ENCODE measurements around the gene LECT2.
A peak's percentile ranks its signal among the peaks of the same experiment; 100 is the strongest.

The LECT2 gene

GRCh38 chr5:135937245-135937911, 17.4 kb downstream of the LECT2 start:
- Histone ChIP-seq H4K8ac (ENCODE audit: low read depth, low read length) (no peak overlapping the region), H3K4ac (ENCODE audit: low read depth, low read length) (no peak overlapping the region), H3K23ac (ENCODE audit: low read length) (no peak overlapping the region), H2BK5ac (ENCODE audit: low read length) (no peak overlapping the region), H3K36me3 (ENCODE audit: control insufficient read depth, insufficient read depth, low read length) (no peaks in the 10 kb centered on the region), H2BK120ac (ENCODE audit: low read depth, low read length) (no peak overlapping the region), H3K4me2 (ENCODE audit: low read length) (no peak overlapping the region), H3K27me3 (ENCODE audit: insufficient read depth, low read length, poor library complexity) (peaks cover 2% of the 10 kb centered on the region), H2BK15ac (replicated peaks; ENCODE audit: low read depth) (no peak overlapping the region), H3K18ac (ENCODE audit: low read length) (no peak overlapping the region), H3K9ac (ENCODE audit: low read length) (no peak overlapping the region), H3K79me2 (ENCODE audit: control insufficient read depth, insufficient read depth, low read length) (no peaks in the 10 kb centered on the region), H3K27ac (ENCODE audit: low read depth, low read length) (no peak overlapping the region), H3K56ac (ENCODE audit: low read length) (no peak overlapping the region), H3K4me1 (ENCODE audit: control insufficient read depth, low read depth, low read length) (no peaks in the 10 kb centered on the region), H3K79me1 (ENCODE audit: low read length) (no peaks in the 10 kb centered on the region), H4K5ac (ENCODE audit: low read length) (no peak overlapping the region), H2AK5ac (ENCODE audit: low read length) (no peak overlapping the region), H3K4me3 (ENCODE audit: low read length) (no peak overlapping the region)
- DNase-seq: no peak
- WGBS (ENCODE audit: extremely low coverage, insufficient coverage, low lambda C conversion rate): no CpG with 5 or more reads among the region's 5 CpGs

DNA sequence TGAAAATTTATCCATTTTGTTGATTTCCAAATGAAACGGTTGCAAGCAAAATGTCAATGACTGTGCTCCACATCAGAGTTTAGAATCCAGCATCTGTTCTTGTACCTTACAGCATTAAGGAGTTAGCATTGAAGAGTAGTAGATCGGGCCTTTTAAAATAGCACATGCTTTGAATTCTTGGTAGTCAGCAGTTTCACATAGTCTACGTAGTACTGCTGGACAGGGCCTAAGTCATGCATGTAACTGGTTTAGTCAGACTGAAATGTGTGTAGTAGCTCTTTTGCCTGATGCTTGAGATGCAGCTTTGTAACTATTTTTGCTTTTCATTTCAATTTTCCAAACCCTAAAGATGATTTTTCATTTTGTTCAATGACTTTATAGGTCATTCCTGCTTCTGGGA, 19.8 kb downstream of the LECT2 start:
- Histone ChIP-seq H2BK5ac (ENCODE audit: low read length) (no peak overlapping the region), H4K5ac (ENCODE audit: low read length) (no peak overlapping the region), H3K18ac (ENCODE audit: low read length) (no peak overlapping the region), H3K4me2 (ENCODE audit: low read length) (no peak overlapping the region), H3K79me1 (ENCODE audit: low read length) (no peaks in the 10 kb centered on the region), H3K27me3 (ENCODE audit: insufficient read depth, low read length, poor library complexity) (peaks cover 18% of the 10 kb centered on the region), H3K23ac (ENCODE audit: low read length) (no peak overlapping the region), H3K9ac (ENCODE audit: low read length) (no peak overlapping the region), H3K56ac (ENCODE audit: low read length) (no peak overlapping the region), H3K4ac (ENCODE audit: low read depth, low read length) (no peak overlapping the region), H3K36me3 (ENCODE audit: control insufficient read depth, insufficient read depth, low read length) (no peaks in the 10 kb centered on the region), H3K79me2 (ENCODE audit: control insufficient read depth, insufficient read depth, low read length) (no peaks in the 10 kb centered on the region), H2BK15ac (replicated peaks; ENCODE audit: low read depth) (no peak overlapping the region), H2BK120ac (ENCODE audit: low read depth, low read length) (no peak overlapping the region), H4K8ac (ENCODE audit: low read depth, low read length) (no peak overlapping the region), H3K4me1 (ENCODE audit: control insufficient read depth, low read depth, low read length) (no peaks in the 10 kb centered on the region), H2AK5ac (ENCODE audit: low read length) (no peak overlapping the region), H3K4me3 (ENCODE audit: low read length) (no peak overlapping the region), H3K27ac (ENCODE audit: low read depth, low read length) (no peak overlapping the region)
- no CpG with 5 or more reads among the region's 3 CpGs for WGBS (ENCODE audit: extremely low coverage, insufficient coverage, low lambda C conversion rate)
- DNase-seq: no peak

DNA sequence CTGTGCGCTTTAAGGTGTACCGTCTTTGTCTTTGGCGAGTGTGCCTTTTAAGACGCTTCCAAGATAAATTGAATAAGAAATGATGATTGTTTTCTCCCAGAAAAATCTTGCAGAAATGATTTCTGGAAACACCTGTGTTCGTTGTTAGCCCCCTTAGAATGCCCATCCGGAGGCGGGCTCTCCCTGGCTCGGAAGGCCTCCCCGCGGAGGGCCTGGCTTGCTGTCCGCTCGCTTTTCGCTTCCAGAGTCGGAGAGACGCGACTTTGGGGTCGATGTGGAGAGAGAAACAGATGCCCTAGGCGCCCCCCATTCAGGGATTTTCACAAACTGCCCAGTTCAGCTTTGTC, 23.9 kb downstream of the LECT2 start:
- H3K56ac ChIP-seq (ENCODE audit: low read length): no peak overlapping the region
- no peak overlapping the region for H4K8ac ChIP-seq (ENCODE audit: low read depth, low read length)
- no peak overlapping the region for H3K18ac ChIP-seq (ENCODE audit: low read length)
- no peak overlapping the region for H4K5ac ChIP-seq (ENCODE audit: low read length)
- H3K4me1 ChIP-seq (ENCODE audit: control insufficient read depth, low read depth, low read length): no peaks in the 10 kb centered on the region
- peak overlapping the region; percentile 52 for H3K4me2 ChIP-seq (ENCODE audit: low read length)
- no peaks in the 10 kb centered on the region for H3K79me1 ChIP-seq (ENCODE audit: low read length)
- H3K4me3 ChIP-seq (ENCODE audit: low read length): no peak overlapping the region
- no peak overlapping the region for H2BK15ac ChIP-seq (replicated peaks; ENCODE audit: low read depth)
- no CpG with 5 or more reads among the region's 18 CpGs for WGBS (ENCODE audit: extremely low coverage, insufficient coverage, low lambda C conversion rate)
- H3K23ac ChIP-seq (ENCODE audit: low read length): no peak overlapping the region
- no peak overlapping the region for H3K27ac ChIP-seq (ENCODE audit: low read depth, low read length)
- no peak overlapping the region for H3K4ac ChIP-seq (ENCODE audit: low read depth, low read length)
- H3K79me2 ChIP-seq (ENCODE audit: control insufficient read depth, insufficient read depth, low read length): no peaks in the 10 kb centered on the region
- no peak overlapping the region for H2BK120ac ChIP-seq (ENCODE audit: low read depth, low read length)
- no peak overlapping the region for H3K9ac ChIP-seq (ENCODE audit: low read length)
- H3K36me3 ChIP-seq (ENCODE audit: control insufficient read depth, insufficient read depth, low read length): no peaks in the 10 kb centered on the region
- no peak for DNase-seq
- H2AK5ac ChIP-seq (ENCODE audit: low read length): no peak overlapping the region
- peaks cover 18% of the 10 kb centered on the region for H3K27me3 ChIP-seq (ENCODE audit: insufficient read depth, low read length, poor library complexity)
- no peak overlapping the region for H2BK5ac ChIP-seq (ENCODE audit: low read length)

DNA sequence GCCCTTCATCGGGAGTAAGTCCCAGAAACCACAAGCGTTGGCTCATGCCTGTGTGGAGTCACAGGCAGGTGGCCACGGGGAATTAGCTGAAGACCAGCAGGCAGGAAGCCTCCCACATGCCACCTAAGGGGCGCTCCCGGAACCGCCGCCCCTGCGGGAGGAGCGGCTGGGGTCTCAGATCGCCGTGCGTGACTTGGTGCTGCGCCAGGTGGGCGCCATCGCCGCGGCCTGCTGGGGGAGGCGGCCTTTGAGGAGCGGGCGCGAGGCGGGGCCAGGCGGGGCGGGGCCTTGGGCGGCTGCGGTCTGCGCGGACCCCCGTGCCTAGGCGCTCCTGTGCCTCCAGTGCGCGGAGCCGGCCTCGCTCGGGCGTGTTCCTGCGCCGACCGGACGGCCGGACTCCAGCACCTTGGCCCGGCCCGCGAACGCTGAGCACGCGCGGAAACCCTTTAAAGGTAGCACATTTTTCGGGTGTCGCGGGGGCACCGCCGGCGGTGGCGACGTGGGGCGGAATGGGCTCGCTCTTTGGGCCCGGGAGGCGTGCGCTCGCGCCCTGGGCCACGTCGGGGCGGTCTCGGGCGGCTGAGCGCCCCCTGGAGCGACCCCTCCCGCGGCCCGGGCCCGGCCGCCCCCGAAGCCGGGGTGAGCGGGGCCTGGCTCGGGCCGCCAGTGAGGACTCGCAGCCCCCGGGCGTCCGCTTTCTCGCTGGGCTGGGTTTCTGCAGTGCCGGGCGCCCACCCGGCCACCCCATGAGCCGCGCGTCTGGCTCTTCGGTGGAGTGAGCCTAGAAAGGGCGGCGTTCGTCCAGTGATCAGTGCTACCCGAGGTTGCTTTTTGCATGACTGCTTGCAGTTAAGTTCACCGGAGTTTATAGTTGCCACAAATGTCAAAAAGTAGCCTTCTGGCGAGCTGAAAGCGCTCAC, 24.5 kb downstream of the LECT2 start:
- Histone ChIP-seq H2AK5ac (ENCODE audit: low read length) (no peak overlapping the region), H2BK15ac (replicated peaks; ENCODE audit: low read depth) (no peak overlapping the region), H3K79me1 (ENCODE audit: low read length) (no peaks in the 10 kb centered on the region), H3K4me3 (ENCODE audit: low read length) (no peak overlapping the region), H3K18ac (ENCODE audit: low read length) (no peak overlapping the region), H3K4me1 (ENCODE audit: control insufficient read depth, low read depth, low read length) (no peaks in the 10 kb centered on the region), H2BK5ac (ENCODE audit: low read length) (no peak overlapping the region), H3K79me2 (ENCODE audit: control insufficient read depth, insufficient read depth, low read length) (no peaks in the 10 kb centered on the region), H4K8ac (ENCODE audit: low read depth, low read length) (no peak overlapping the region), H3K4me2 (ENCODE audit: low read length) (peak overlapping the region; percentile 52), H3K9ac (ENCODE audit: low read length) (peak overlapping the region; percentile 47), H3K56ac (ENCODE audit: low read length) (peak overlapping the region; percentile 44), H3K23ac (ENCODE audit: low read length) (no peak overlapping the region), H3K27ac (ENCODE audit: low read depth, low read length) (no peak overlapping the region), H3K36me3 (ENCODE audit: control insufficient read depth, insufficient read depth, low read length) (no peaks in the 10 kb centered on the region), H3K4ac (ENCODE audit: low read depth, low read length) (no peak overlapping the region), H2BK120ac (ENCODE audit: low read depth, low read length) (no peak overlapping the region), H4K5ac (ENCODE audit: low read length) (no peak overlapping the region), H3K27me3 (ENCODE audit: insufficient read depth, low read length, poor library complexity) (peaks cover 18% of the 10 kb centered on the region)
- WGBS (ENCODE audit: extremely low coverage, insufficient coverage, low lambda C conversion rate): no CpG with 5 or more reads among the region's 99 CpGs
- DNase-seq: peak; percentile 67

DNA sequence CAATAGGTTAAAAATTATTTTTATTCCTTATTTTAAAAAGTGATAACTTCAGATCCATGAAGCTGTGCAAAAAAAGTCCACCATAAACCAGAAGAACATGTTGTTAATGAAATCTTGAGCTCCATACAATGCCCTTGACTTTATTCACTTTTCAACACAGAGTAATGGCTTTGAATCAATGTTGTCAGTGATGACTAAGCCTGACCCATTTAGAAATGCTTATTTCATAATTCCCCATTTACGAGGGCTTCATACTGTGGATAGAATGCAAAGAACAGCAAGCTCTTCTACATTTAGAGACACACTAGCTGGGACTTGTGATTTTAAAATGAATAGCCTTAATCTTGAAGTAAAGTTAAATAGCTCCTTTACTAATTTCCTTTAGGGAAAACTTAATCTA, 33.4 kb downstream of the LECT2 start:
- Histone ChIP-seq H3K18ac (ENCODE audit: low read length) (no peak overlapping the region), H3K79me2 (ENCODE audit: control insufficient read depth, insufficient read depth, low read length) (no peaks in the 10 kb centered on the region), H3K56ac (ENCODE audit: low read length) (no peak overlapping the region), H4K5ac (ENCODE audit: low read length) (no peak overlapping the region), H2BK120ac (ENCODE audit: low read depth, low read length) (no peak overlapping the region), H3K4ac (ENCODE audit: low read depth, low read length) (no peak overlapping the region), H3K4me1 (ENCODE audit: control insufficient read depth, low read depth, low read length) (no peaks in the 10 kb centered on the region), H3K9ac (ENCODE audit: low read length) (no peak overlapping the region), H3K36me3 (ENCODE audit: control insufficient read depth, insufficient read depth, low read length) (no peaks in the 10 kb centered on the region), H3K27ac (ENCODE audit: low read depth, low read length) (no peak overlapping the region), H2BK15ac (replicated peaks; ENCODE audit: low read depth) (no peak overlapping the region), H3K23ac (ENCODE audit: low read length) (no peak overlapping the region), H2BK5ac (ENCODE audit: low read length) (no peak overlapping the region), H3K27me3 (ENCODE audit: insufficient read depth, low read length, poor library complexity) (no peaks in the 10 kb centered on the region), H4K8ac (ENCODE audit: low read depth, low read length) (no peak overlapping the region), H3K4me3 (ENCODE audit: low read length) (no peak overlapping the region), H3K4me2 (ENCODE audit: low read length) (no peak overlapping the region), H3K79me1 (ENCODE audit: low read length) (no peaks in the 10 kb centered on the region), H2AK5ac (ENCODE audit: low read length) (no peak overlapping the region)
- WGBS (ENCODE audit: extremely low coverage, insufficient coverage, low lambda C conversion rate): no CpG with 5 or more reads among the region's 1 CpG
- no peak for DNase-seq

Data from mesendoderm (in vitro differentiated cells).